Measurements from ENCODE around the gene GDNF.

- TF ChIP-seq HDGF (IDR thresholded peaks at IDR 0.05; ENCODE audit: borderline replicate concordance) (no peak), ELF4 (IDR thresholded peaks at IDR 0.05) (no peak), LEF1 (IDR thresholded peaks at IDR 0.05; ENCODE audit: borderline replicate concordance) (no peak), NFRKB (IDR thresholded peaks at IDR 0.05) (no peak), FOXM1 (IDR thresholded peaks at IDR 0.05; ENCODE audit: borderline replicate concordance) (no peak), FOXA1 (IDR thresholded peaks at IDR 0.05) (no peak), SUZ12 (IDR thresholded peaks at IDR 0.05) (no peak), TARDBP (IDR thresholded peaks at IDR 0.05) (no peak), ARNT (IDR thresholded peaks at IDR 0.05) (no peak), BHLHE40 (IDR thresholded peaks at IDR 0.05; ENCODE audit: borderline replicate concordance) (no peak)
Observed at GRCh38 chr5:37807621-37808301, 32.1 kb downstream of the GDNF start.
